Measurements from ENCODE around the gene SEMA6B. TPM values are rescaled to one million over a fixed set of nuclear protein-coding genes. Genes with fewer than 3 reads are reported as not detected.

Gene SEMA6B
- not detected for total RNA-seq

GRCh38 chr19:4559569-4559968 lies at the start of gene SEMA6B:
SEMA6B (minus strand) TSS chr19:4559684; CDS start chr19:4558457, 1,227 bp downstream.
- ATAC-seq (no peak), DNase-seq (no peak)
- no peaks in the 10 kb centered on the region for H3K27me3 Mint-ChIP-seq
- H3K36me3 Mint-ChIP-seq: no peaks in the 10 kb centered on the region
- no peak within 1 kb of the TSS for H3K4me3 Mint-ChIP-seq
- H3K9me3 Mint-ChIP-seq (ENCODE audit: low read depth): no peaks in the 10 kb centered on the region
- no peaks in the 10 kb centered on the region for H3K4me1 Mint-ChIP-seq
- no peak within 1 kb of the TSS for H3K27ac Mint-ChIP-seq
- CTCF ChIA-PET: interaction anchor here (0.6 to 2.1 kb wide), 4 partner anchors 13 to 121 kb away, joined by 3 to 14 read pairs (median 4); no protein-coding TSS in a partner anchor

- H3K4me3 Mint-ChIP-seq: no peak overlapping the region
- no peaks in the 10 kb centered on the region for H3K36me3 Mint-ChIP-seq
- no peak for ATAC-seq
- no peak overlapping the region for H3K27ac Mint-ChIP-seq
- no peak for DNase-seq
- CTCF ChIA-PET: interaction anchor here (0.8 kb wide), 2 partner anchors 27 to 30 kb away, joined by 3 read pairs; no protein-coding TSS in a partner anchor
- peaks cover 19% of the 10 kb centered on the region for H3K27me3 Mint-ChIP-seq
- no peaks in the 10 kb centered on the region for H3K4me1 Mint-ChIP-seq
- H3K9me3 Mint-ChIP-seq (ENCODE audit: low read depth): no peaks in the 10 kb centered on the region
Observed at GRCh38 chr19:4606921-4607678, 47.6 kb upstream of the SEMA6B start.

- ATAC-seq (no peak), DNase-seq (no peak)
- peaks cover 19% of the 10 kb centered on the region for H3K27me3 Mint-ChIP-seq
- H3K4me3 Mint-ChIP-seq: no peak overlapping the region
- H3K4me1 Mint-ChIP-seq: no peaks in the 10 kb centered on the region
- H3K36me3 Mint-ChIP-seq: no peaks in the 10 kb centered on the region
- H3K9me3 Mint-ChIP-seq (ENCODE audit: low read depth): no peaks in the 10 kb centered on the region
- H3K27ac Mint-ChIP-seq: no peak overlapping the region
- CTCF ChIA-PET: interaction anchor here (0.8 to 1.0 kb wide), 2 partner anchors 28 to 67 kb away, joined by 3 to 4 read pairs; no protein-coding TSS in a partner anchor
Observed at GRCh38 chr19:4606181-4606580, 46.7 kb upstream of the SEMA6B start.

- H3K27ac Mint-ChIP-seq: no peak overlapping the region
- no peak overlapping the region for H3K4me3 Mint-ChIP-seq
- DNase-seq (no peak), ATAC-seq (no peak)
- H3K36me3 Mint-ChIP-seq: no peaks in the 10 kb centered on the region
- no peaks in the 10 kb centered on the region for H3K9me3 Mint-ChIP-seq (ENCODE audit: low read depth)
- CTCF ChIA-PET: interaction anchor here (1.1 kb wide), 1 partner anchor 38 kb away, joined by 3 read pairs; no protein-coding TSS in a partner anchor
- no peaks in the 10 kb centered on the region for H3K4me1 Mint-ChIP-seq
- H3K27me3 Mint-ChIP-seq: peaks cover 13% of the 10 kb centered on the region
Observed at GRCh38 chr19:4604912-4605311, 45.4 kb upstream of the SEMA6B start.

GRCh38 chr19:4602915-4603314 lies 43.4 kb upstream of the SEMA6B start:
- CTCF ChIA-PET: no interaction called here

GRCh38 chr19:4602173-4602788 lies 42.8 kb upstream of the SEMA6B start:
- DNase-seq (no peak), ATAC-seq (no peak)
- CTCF ChIA-PET: no interaction called here
- Mint-ChIP-seq H3K27ac (no peak overlapping the region), H3K4me3 (no peak overlapping the region), H3K36me3 (no peaks in the 10 kb centered on the region), H3K27me3 (peaks cover 21% of the 10 kb centered on the region), H3K4me1 (no peaks in the 10 kb centered on the region), H3K9me3 (ENCODE audit: low read depth) (no peaks in the 10 kb centered on the region)

More at GRCh38 chr19:4602915-4603314, 43.4 kb upstream of the SEMA6B start:
- Mint-ChIP-seq H3K27me3 (peaks cover 20% of the 10 kb centered on the region), H3K4me3 (no peak overlapping the region), H3K27ac (no peak overlapping the region), H3K36me3 (no peaks in the 10 kb centered on the region), H3K4me1 (no peaks in the 10 kb centered on the region), H3K9me3 (ENCODE audit: low read depth) (no peaks in the 10 kb centered on the region)
- ATAC-seq (no peak), DNase-seq (no peak)

- no peaks in the 10 kb centered on the region for H3K9me3 Mint-ChIP-seq (ENCODE audit: low read depth)
- no peak for DNase-seq
- no peak overlapping the region for H3K27ac Mint-ChIP-seq
- H3K27me3 Mint-ChIP-seq: peaks cover 23% of the 10 kb centered on the region
- H3K4me1 Mint-ChIP-seq: no peaks in the 10 kb centered on the region
- CTCF ChIA-PET: no interaction called here
- no peak overlapping the region for H3K4me3 Mint-ChIP-seq
- H3K36me3 Mint-ChIP-seq: no peaks in the 10 kb centered on the region
- ATAC-seq: no peak
Observed at GRCh38 chr19:4600893-4601292, 41.4 kb upstream of the SEMA6B start.

GRCh38 chr19:4600082-4600481 lies 40.6 kb upstream of the SEMA6B start:
- DNase-seq: no peak
- Mint-ChIP-seq H3K4me3 (no peak overlapping the region), H3K36me3 (no peaks in the 10 kb centered on the region), H3K9me3 (ENCODE audit: low read depth) (no peaks in the 10 kb centered on the region), H3K27me3 (peaks cover 25% of the 10 kb centered on the region), H3K4me1 (no peaks in the 10 kb centered on the region), H3K27ac (no peak overlapping the region)
- CTCF ChIA-PET: no interaction called here
- ATAC-seq: no peak

- DNase-seq (no peak), ATAC-seq (no peak)
- Mint-ChIP-seq H3K9me3 (ENCODE audit: low read depth) (no peaks in the 10 kb centered on the region), H3K4me1 (no peaks in the 10 kb centered on the region), H3K36me3 (no peaks in the 10 kb centered on the region), H3K27me3 (peaks cover 32% of the 10 kb centered on the region), H3K27ac (no peak overlapping the region), H3K4me3 (no peak overlapping the region)
- CTCF ChIA-PET: interaction anchor here (2.2 kb wide), 1 partner anchor 38 kb away, joined by 7 read pairs; no protein-coding TSS in a partner anchor
Observed at GRCh38 chr19:4598712-4599111, 39.2 kb upstream of the SEMA6B start.

GRCh38 chr19:4597975-4598671 lies 38.6 kb upstream of the SEMA6B start:
- Mint-ChIP-seq H3K36me3 (no peaks in the 10 kb centered on the region), H3K4me3 (no peak overlapping the region), H3K9me3 (ENCODE audit: low read depth) (no peaks in the 10 kb centered on the region), H3K27me3 (peaks cover 32% of the 10 kb centered on the region), H3K4me1 (no peaks in the 10 kb centered on the region), H3K27ac (no peak overlapping the region)
- DNase-seq: peak; percentile 55
- CTCF ChIA-PET: interaction anchor here (2.2 kb wide), 1 partner anchor 39 kb away, joined by 7 read pairs; no protein-coding TSS in a partner anchor
- peak; percentile 60 for ATAC-seq

- Mint-ChIP-seq H3K27me3 (peaks cover 37% of the 10 kb centered on the region), H3K27ac (no peak overlapping the region), H3K9me3 (ENCODE audit: low read depth) (no peaks in the 10 kb centered on the region), H3K4me1 (no peaks in the 10 kb centered on the region), H3K4me3 (no peak overlapping the region), H3K36me3 (no peaks in the 10 kb centered on the region)
- CTCF ChIA-PET: interaction anchor here (2.2 kb wide), 1 partner anchor 39 kb away, joined by 7 read pairs; no protein-coding TSS in a partner anchor
- peak; percentile 20 for ATAC-seq
- no peak for DNase-seq
Observed at GRCh38 chr19:4597278-4597974, 37.9 kb upstream of the SEMA6B start.

GRCh38 chr19:4596033-4596904 lies 36.8 kb upstream of the SEMA6B start:
- DNase-seq (no peak), ATAC-seq (no peak)
- Mint-ChIP-seq H3K36me3 (no peaks in the 10 kb centered on the region), H3K4me3 (no peak overlapping the region), H3K27ac (no peak overlapping the region), H3K27me3 (peaks cover 42% of the 10 kb centered on the region), H3K9me3 (ENCODE audit: low read depth) (no peaks in the 10 kb centered on the region), H3K4me1 (no peaks in the 10 kb centered on the region)
- CTCF ChIA-PET: interaction anchor here (1.0 to 1.9 kb wide), 4 partner anchors 20 to 72 kb away, joined by 3 to 8 read pairs (median 4); no protein-coding TSS in a partner anchor
